Activated B cell treated with CpG ODN at 0.5 μM for 24 hours (primary cell): ENCODE measurements around the gene MOB1B. TPM values are rescaled to one million over a fixed set of nuclear protein-coding genes. Genes with fewer than 3 reads are reported as not detected.
A peak's percentile ranks its signal among the peaks of the same experiment; 100 is the strongest.

ENCODE experiments used
- ATAC-seq: fragments of 200-7000 bp; cut with Tn5 transposase; one replicate; pipeline ENCODE4 v1.10.0; 2021; ENCODE audit warnings: low read depth, mild to moderate bottlenecking, moderate library complexity
- CTCF ChIA-PET: fragments of 350-600 bp; sonication (Branson Sonifier 250); formaldehyde crosslinking; loops from one replicate; lab custom pipeline; 2021; ENCODE audit warnings: antibody characterized with exemption; lab: Charles Lee
- POLR2A ChIA-PET: fragments of 350-600 bp; sonication (Branson Sonifier 250); formaldehyde crosslinking; loops from one replicate; lab custom pipeline; 2021; ENCODE audit warnings: antibody characterized with exemption; lab: Charles Lee
- DNase-seq: peaks from one replicate; pipeline ENCODE4 v3.0.0; 2022
- H3K27ac Mint-ChIP-seq: one replicate; pipeline ENCODE4 v1.8.0; 2020; ENCODE audit warnings: mixed read lengths
- H3K27me3 Mint-ChIP-seq: one replicate; pipeline ENCODE4 v1.8.0; 2021; ENCODE audit warnings: mixed read lengths
- H3K36me3 Mint-ChIP-seq: one replicate; pipeline ENCODE4 v1.8.0; 2021; ENCODE audit warnings: low read depth, mixed read lengths
- H3K4me1 Mint-ChIP-seq: one replicate; pipeline ENCODE4 v1.8.0; 2021; ENCODE audit warnings: mixed read lengths
- H3K4me3 Mint-ChIP-seq: one replicate; pipeline ENCODE4 v1.8.0; 2020; ENCODE audit warnings: mild to moderate bottlenecking, mixed read lengths
- H3K9me3 Mint-ChIP-seq: one replicate; pipeline ENCODE4 v1.8.0; 2020; ENCODE audit warnings: mixed read lengths
- CTCF ChIP-seq: fragments of 200-600 bp; IDR thresholded peaks from one replicate; pipeline ENCODE4 v1.8.0; 2022; ENCODE audit warnings: antibody characterized with exemption, mild to moderate bottlenecking
- intact Hi-C: fragments of 100-400 bp; cut with micrococcal nuclease; formaldehyde crosslinking; loops from one replicate; pipeline ENCODE4 v1.15.1; 2024
- total RNA-seq: library from RNA; stranded (reverse); gene quantifications from 2 replicates; pipeline ENCODE4 v1.2.3, GENCODE V29; 2022

MOB1B gene
- total RNA-seq, 1 donor from 2014 or later: 23.4 TPM

GRCh38 chr4:70927502-70928137 lies 25.5 kb downstream of the MOB1B start:
- Mint-ChIP-seq H3K27ac (peak overlapping the region; percentile 68), H3K4me3 (peak overlapping the region; percentile 33)
- POLR2A ChIA-PET: interaction anchor here (1.2 to 2.9 kb wide), 3 partner anchors 66 to 88 kb away, joined by 6 to 21 read pairs (median 8); partner anchors contain the start of genes DCK and GRSF1

GRCh38 chr4:70930530-70931256 lies 28.5 kb downstream of the MOB1B start:
- Mint-ChIP-seq H3K27ac (peak overlapping the region; percentile 73), H3K36me3 (no peaks in the 10 kb centered on the region), H3K4me3 (no peak overlapping the region), H3K27me3 (no peaks in the 10 kb centered on the region), H3K4me1 (peaks cover 45% of the 10 kb centered on the region), H3K9me3 (no peaks in the 10 kb centered on the region)
- POLR2A ChIA-PET: interaction anchor here (0.7 to 1.7 kb wide), 5 partner anchors 14 to 91 kb away, joined by 3 to 11 read pairs (median 9); partner anchors contain the start of genes GRSF1 and MOB1B
- TF ChIP-seq CTCF: no peak
- CTCF ChIA-PET: interaction anchor here (1.1 kb wide), 1 partner anchor 28 kb away, joined by 3 read pairs; the partner anchor contains the start of gene MOB1B
- no peak for DNase-seq
- intact Hi-C loops: no loop called here
- ATAC-seq: no peak

More at GRCh38 chr4:70927502-70928137, 25.5 kb downstream of the MOB1B start:
- ATAC-seq (peak; percentile 45), DNase-seq (no peak)
- H3K36me3 Mint-ChIP-seq: no peaks in the 10 kb centered on the region
- H3K9me3 Mint-ChIP-seq: no peaks in the 10 kb centered on the region
- peaks cover 51% of the 10 kb centered on the region for H3K4me1 Mint-ChIP-seq
- intact Hi-C loops: loop anchor here (1.0 to 5.0 kb wide), 4 partner anchors 16 to 275 kb away; no protein-coding TSS in a partner anchor
- no peak for TF ChIP-seq CTCF
- no peaks in the 10 kb centered on the region for H3K27me3 Mint-ChIP-seq
- CTCF ChIA-PET: interaction anchor here (0.7 to 1.4 kb wide), 2 partner anchors 26 to 193 kb away, joined by 4 read pairs; partner anchors contain the start of gene MOB1B

GRCh38 chr4:70931347-70931746 lies 29.2 kb downstream of the MOB1B start:
- ChIA-PET CTCF (no interaction called here), POLR2A (interaction anchor here (0.7 to 1.7 kb wide), 5 partner anchors 13 to 88 kb away, joined by 3 to 11 read pairs (median 4); partner anchors contain the start of genes DCK and MOB1B)
- no peak for DNase-seq
- TF ChIP-seq CTCF: no peak
- Mint-ChIP-seq H3K9me3 (no peaks in the 10 kb centered on the region), H3K36me3 (no peaks in the 10 kb centered on the region), H3K4me3 (no peak overlapping the region), H3K27me3 (no peaks in the 10 kb centered on the region), H3K27ac (peak overlapping the region; percentile 73), H3K4me1 (peaks cover 39% of the 10 kb centered on the region)
- ATAC-seq: no peak
- intact Hi-C loops: no loop called here

GRCh38 chr4:70932984-70933383 lies 30.8 kb downstream of the MOB1B start:
- Mint-ChIP-seq H3K4me1 (peaks cover 25% of the 10 kb centered on the region), H3K36me3 (no peaks in the 10 kb centered on the region), H3K27me3 (no peaks in the 10 kb centered on the region), H3K27ac (no peak overlapping the region), H3K9me3 (no peaks in the 10 kb centered on the region), H3K4me3 (no peak overlapping the region)
- DNase-seq: no peak
- no peak for ATAC-seq
- TF ChIP-seq CTCF: no peak
- ChIA-PET POLR2A (no interaction called here), CTCF (no interaction called here)
- intact Hi-C loops: no loop called here
